RPMI8226 (cell line): Measurements from ENCODE around the gene TMEM255A.
"Not testable (repeated sequence)": the region's sequence is repeated elsewhere in the genome, so short reads cannot be mapped to it uniquely, and the experiment has no call there.

Experiments
- DNase-seq: peaks from one replicate; pipeline ENCODE4 v3.0.0-alpha.2; 2015

Gene TMEM255A

GRCh38 chrX:120310861-120311726 lies at the start of gene TMEM255A:
Gene TMEM255A (minus strand): TSS chrX:120311461. CDS start chrX:120311309, 152 bp downstream.
- no peak for DNase-seq

GRCh38 chrX:120358737-120359456 lies 47.6 kb upstream of the TMEM255A start:
- DNase-seq, result no peak

GRCh38 chrX:120357186-120357585 lies 45.9 kb upstream of the TMEM255A start:
- DNase-seq, result no peak

GRCh38 chrX:120356084-120356483 lies 44.8 kb upstream of the TMEM255A start:
- no peak for DNase-seq

- no peak for DNase-seq
Observed at GRCh38 chrX:120350450-120351138, 39.3 kb upstream of the TMEM255A start.

- not testable (repeated sequence) for DNase-seq
Observed at GRCh38 chrX:120344566-120344965, 33.3 kb upstream of the TMEM255A start.

GRCh38 chrX:120336899-120337298 lies 25.6 kb upstream of the TMEM255A start:
- no peak for DNase-seq

GRCh38 chrX:120335289-120335688 lies 24.0 kb upstream of the TMEM255A start:
- no peak for DNase-seq

- no peak for DNase-seq
Observed at GRCh38 chrX:120334603-120335002, 23.3 kb upstream of the TMEM255A start.

- no peak for DNase-seq
Observed at GRCh38 chrX:120334151-120334550, 22.9 kb upstream of the TMEM255A start.

- no peak for DNase-seq
Observed at GRCh38 chrX:120332394-120332793, 21.1 kb upstream of the TMEM255A start.

- DNase-seq, result no peak
Observed at GRCh38 chrX:120331116-120331515, 19.9 kb upstream of the TMEM255A start.

- no peak for DNase-seq
Observed at GRCh38 chrX:120321520-120322281, 10.4 kb upstream of the TMEM255A start.

- DNase-seq, result no peak
Observed at GRCh38 chrX:120318411-120318810, 7.2 kb upstream of the TMEM255A start.

GRCh38 chrX:120316587-120317283 lies 5.5 kb upstream of the TMEM255A start:
- no peak for DNase-seq

- DNase-seq, result no peak
Observed at GRCh38 chrX:120315776-120316175, 4.5 kb upstream of the TMEM255A start.

GRCh38 chrX:120311727-120312063 lies 434 bp upstream of the TMEM255A start:
- DNase-seq, result no peak

GRCh38 chrX:120309873-120310705 lies 1.2 kb downstream of the TMEM255A start:
- peak; percentile 36 for DNase-seq

- peak; percentile 85 for DNase-seq
Observed at GRCh38 chrX:120308959-120309872, 2.0 kb downstream of the TMEM255A start.

GRCh38 chrX:120308558-120308957 lies 2.7 kb downstream of the TMEM255A start:
- DNase-seq, result no peak
